Body of pancreas (tissue), 4 donors: ENCODE results near the gene RBX1.

ENCODE experiments used
- CTCF ChIP-seq, 7 experiments: fragments of 450-650 bp in 4 of 7; fragments of 200-600 bp in 3 of 7; sonication (generic) in 3 of 7; IDR thresholded peaks; one replicate each; pipeline ENCODE4 v1.5.1; 2016 to 2019; ENCODE audit warnings: antibody characterized with exemption in 7 of 7
- POLR2A ChIP-seq, 3 donors: fragments of 450-650 bp; IDR thresholded peaks; one replicate each; pipeline ENCODE4 v1.6.1; 2016; ENCODE audit warnings: antibody characterized with exemption in 3 of 3, mild to moderate bottlenecking in 2 of 3

GRCh38 chr22:41000040-41000565 is 48.9 kb downstream of the RBX1 start:
- TF ChIP-seq POLR2A (IDR thresholded peaks at IDR 0.05) (no peak), CTCF (IDR thresholded peaks at IDR 0.05) (no peak)
